HG02798 (cell line): ENCODE results near the gene WDR27.
"Not testable (repeated sequence)": the region's sequence is repeated elsewhere in the genome, so short reads cannot be mapped to it uniquely, and the experiment has no call there.

Source experiments
- ATAC-seq: cut with Tn5 transposase; IDR thresholded peaks from one replicate; pipeline ENCODE4 v1.9.1; 2021; ENCODE audit warnings: mild to moderate bottlenecking; ENCODE audit not compliant: unreplicated experiment, poor library complexity

WDR27 gene

DNA sequence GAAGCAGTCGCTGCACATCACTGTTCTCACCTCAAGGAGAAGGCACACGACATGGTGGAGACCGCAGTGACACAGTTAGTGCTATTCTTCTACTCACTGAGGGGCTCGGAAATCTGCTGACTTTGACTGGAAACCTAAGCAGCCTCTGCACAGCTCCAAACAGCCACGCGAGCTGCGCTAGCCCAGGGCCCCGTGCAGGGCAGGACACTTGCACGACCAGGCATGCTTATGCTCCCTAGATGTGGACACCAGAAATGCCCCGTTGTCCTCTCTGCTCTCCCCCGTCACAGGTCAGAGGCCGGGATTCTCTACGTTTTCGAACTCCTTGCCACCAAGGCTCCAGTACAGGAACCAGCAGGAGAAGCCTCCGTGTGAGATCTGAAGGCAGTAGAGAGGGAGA, 201.1 kb downstream of the WDR27 start:
- no peak for ATAC-seq

DNA sequence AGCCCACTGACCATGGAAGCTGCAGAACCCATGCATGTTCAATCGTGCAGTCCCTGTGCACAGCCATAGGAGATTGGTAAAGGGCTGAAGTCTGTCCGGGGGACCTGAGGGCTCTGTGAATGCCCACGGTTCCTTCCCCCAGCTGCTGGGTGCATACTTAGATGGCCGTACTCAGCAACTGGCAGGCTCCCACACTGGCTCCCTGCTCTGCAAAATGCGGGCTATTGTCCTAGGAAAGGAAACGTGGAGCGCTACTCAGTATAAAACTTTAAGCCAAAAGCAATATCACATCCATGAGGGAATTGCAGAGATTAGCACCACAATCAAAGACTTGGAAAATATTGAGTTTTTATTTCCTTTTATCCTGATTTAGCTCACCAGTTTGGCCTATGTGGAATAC, 202.0 kb downstream of the WDR27 start:
- ATAC-seq = no peak

DNA sequence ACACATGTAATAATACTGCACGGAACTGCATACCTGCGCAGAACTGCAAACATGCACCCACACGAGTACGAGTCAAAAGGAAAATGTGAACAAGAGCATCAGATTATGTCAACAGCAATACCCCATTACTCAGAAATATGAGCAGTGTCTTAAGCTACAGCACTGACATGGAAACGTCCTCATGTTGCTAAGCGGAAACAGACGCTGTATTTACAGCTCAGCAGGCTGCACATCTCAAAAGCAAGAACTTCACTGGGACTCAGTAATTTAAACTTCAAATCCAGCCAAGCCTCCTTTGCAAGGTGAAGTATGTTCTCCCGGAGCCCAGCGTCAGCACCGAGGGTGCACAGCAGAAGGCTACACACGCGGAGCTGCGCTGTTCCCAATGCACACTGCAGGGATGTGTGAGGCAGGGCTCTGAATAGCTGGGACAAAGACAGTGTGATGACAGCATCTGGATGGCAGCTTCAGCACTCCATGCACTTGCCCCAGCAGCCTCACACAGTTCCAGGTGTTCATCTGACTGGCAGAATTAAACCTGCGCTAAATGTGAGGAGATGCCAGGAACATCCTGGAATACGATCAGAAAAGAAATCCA, 202.8 kb downstream of the WDR27 start:
- ATAC-seq = no peak

DNA sequence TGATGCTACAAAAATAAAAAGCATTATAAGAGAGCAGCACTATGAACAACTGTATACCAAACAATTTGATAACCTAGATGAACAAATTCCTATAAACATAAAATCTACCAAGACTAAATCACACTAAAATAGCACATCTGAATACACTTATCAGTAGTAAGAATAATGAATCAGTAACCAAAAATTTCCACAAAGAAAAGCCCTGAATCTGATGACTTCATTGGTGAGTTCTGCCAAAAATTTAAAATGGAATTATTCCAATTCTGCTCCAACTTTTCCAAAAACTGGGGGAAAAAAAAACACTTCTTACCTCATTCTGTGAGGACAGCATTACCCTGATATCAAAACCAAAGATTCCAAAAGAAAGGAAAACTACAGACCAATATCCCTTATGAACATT, 206.2 kb downstream of the WDR27 start:
- no peak for ATAC-seq

DNA sequence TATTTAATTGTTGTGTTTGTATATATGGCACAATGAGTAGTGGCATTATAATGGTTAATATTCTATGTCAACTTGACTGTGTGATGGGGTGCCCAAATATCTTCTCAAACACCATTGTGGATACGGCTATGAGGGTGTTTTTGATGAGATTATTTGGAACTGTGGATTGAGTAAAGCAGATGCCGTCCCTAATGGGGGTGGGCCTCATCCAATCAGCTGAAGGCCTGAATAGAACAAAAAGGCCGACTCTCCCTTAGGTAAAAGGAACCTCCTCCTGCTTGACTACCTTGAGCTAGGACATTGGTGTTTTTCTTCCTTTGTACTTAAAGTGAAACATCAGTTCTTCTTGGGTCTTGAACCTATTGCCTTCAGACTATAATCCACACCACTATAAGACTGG, 207.8 kb downstream of the WDR27 start:
- ATAC-seq = no peak

DNA sequence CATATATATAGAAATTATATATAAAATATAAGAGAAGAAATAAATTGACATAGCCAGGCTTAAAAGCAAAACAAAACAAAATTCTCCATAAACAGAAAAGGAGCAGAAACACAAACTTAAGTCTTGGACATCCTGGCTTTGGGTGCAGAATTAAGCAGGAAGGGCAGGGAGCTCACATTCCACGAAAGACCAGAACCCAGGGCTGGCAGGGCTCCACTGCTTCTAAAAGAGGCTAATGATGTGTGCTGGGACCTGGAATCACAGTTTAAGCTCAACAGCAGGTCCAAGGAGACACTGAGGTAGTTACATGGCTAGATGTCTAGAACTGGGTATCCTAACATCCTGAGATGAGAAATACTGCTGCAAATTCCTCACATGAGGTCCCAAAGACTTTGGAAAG, 210.3 kb downstream of the WDR27 start:
- no peak for ATAC-seq

DNA sequence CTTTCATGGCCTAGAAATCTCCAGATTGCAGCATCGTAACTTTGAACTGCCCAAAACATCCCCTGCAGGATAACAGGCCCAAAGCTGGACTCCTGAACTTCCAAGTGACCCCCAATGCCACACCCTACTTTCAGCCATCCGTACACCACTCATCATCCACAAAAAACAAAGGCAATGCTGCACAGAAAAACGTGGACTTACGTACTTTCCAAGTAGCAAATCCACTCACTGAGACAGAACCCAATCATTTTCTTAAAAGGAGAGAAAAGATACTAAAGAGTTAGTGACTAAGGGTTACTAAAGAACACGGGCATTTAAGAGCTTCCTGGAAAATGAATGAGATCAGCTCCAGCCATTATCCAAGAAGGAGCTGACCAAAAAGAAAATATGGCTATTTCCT, 211.0 kb downstream of the WDR27 start:
- ATAC-seq = no peak

DNA sequence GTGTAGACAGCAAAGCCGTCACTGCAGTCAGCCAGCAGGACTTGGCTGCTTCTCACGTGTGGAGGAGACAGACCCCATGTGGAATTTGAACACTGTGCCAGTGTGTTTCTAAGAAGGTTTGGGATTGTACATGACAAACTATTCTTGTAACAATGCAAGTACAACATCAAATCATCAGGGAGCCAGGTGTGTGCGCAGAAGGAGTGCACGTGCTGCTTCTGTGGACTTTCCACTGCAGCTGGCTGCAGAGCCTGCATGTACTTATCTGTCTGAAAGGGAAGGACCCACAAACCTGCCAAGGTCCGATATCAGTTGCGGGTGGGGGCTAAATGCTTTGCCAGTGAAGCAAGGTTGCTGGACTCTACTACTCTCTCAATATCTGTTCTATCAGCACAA, 211.6 kb downstream of the WDR27 start:
- no peak for ATAC-seq

DNA sequence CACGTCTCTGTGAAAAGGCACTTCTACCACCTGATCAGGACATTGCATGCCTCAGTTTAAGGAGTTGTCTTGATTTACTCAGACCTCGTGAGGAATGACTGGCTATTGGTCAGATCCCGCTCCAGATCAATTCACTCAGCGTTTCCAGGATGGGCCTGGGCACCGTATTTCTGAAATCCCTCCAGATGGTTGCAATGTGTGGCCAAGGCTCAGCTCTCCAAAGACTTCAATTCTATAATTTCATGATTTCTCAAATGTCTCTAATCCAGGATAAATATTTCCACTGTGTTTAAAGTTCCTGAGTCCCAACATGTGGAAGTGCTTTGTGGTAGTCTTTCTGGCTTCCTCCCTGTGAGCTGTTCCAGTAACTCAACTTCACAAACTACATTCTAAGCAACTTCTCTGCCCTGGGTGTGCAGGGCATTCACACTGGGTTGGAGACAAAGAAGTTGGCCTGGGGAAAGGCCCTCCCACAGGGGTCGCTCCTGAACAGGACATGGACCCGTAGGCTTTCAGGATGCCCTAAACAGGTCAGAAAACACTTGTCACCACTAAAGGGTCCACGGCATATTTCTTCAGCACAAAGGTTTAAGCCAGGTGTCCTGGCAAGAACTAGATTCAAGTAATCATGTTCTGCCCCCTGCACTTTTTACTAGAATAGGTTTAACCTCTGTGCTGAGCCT, 212.1 kb downstream of the WDR27 start:
- ATAC-seq = no peak

DNA sequence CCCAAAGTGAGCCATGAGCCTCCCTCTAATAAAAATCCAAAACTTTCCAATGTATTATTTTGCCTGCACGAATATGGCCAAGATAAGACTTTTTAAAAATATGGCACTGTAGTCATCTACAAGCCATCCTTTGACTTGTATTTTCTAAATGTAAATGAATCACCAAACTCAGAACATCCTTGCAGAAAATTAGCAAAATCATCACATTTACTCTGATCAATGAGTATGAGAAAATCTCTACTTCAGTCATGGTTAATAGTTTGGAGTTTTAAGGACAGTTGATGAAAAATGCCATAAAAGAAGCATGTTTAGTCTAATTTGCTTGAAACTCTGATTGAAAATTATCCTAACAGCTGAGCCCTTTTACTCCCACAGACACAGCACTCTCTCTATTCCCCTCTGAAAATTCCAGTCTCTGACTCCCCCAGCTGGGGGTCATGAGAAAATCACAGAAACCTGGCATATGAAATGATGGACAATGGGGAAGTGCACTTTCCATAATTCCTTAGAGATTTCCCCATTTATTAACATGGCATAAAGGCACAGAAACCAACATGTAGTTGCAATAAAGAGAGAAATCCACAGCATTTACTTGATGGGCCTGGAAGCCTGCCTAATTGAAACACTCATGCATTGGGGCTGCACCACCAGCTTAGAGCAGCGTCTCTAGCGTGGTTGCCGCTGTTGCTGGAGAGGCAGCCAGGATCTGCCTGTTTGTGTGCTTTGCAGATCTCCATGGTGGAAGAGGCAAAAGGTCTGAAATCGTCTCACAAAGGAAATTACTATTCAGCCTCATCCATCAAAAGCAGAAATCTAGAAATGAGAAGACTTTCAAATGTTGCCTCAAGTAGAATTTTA, 214.0 kb downstream of the WDR27 start:
- ATAC-seq = no peak

DNA sequence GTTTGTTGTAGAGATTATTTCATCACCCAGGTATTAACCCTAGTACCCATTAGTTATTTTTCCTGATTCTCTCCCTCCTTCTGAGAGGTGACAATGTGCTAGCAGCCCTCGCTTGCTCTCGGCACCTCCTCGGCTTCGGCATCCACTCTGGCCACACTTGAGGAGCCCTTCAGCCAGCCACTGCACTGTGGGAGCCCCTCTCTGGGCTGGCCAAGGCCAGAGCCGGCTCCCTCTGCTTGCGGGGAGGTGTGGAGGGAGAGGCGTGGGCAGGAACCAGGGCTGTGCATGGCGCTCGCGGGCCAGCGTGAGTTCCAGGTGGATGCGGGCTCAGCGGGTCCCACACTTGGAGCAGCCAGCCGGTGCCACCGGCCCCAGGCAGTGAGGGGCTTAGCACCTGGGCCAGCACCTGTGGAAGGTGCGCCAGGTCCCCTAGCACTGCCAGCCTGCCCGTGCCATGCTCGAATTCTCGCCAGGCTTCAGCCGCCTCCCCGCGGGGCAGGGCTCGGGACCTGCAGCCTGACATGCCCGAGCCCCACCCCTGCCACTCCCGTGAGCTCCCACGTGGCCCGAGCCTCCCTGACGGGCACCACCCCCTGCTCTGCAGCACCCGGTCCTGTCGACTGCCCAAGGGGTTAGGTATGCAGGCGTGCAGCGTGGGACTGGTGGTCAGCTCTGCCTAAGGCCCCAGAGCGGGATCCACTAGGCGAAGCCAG, 221.9 kb downstream of the WDR27 start:
- no peak for ATAC-seq

DNA sequence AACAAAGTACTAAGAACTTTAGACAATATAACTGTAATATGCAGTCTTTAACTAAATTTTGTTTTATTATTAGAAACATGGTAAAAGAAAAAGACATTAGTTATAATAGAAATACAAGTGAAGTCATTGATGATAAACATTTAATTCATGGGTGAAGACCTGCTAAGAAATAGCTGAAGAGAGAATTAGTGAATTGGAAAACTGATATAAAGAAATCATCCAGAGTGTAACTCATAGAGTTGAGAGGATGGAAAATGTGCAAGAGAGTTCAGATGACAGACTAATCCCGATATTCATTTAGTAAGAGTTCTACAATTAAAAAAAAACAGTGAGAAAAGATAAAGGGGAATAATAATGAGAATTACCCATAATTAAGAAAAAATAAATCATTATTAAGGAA, 227.5 kb downstream of the WDR27 start:
- ATAC-seq = no peak

DNA sequence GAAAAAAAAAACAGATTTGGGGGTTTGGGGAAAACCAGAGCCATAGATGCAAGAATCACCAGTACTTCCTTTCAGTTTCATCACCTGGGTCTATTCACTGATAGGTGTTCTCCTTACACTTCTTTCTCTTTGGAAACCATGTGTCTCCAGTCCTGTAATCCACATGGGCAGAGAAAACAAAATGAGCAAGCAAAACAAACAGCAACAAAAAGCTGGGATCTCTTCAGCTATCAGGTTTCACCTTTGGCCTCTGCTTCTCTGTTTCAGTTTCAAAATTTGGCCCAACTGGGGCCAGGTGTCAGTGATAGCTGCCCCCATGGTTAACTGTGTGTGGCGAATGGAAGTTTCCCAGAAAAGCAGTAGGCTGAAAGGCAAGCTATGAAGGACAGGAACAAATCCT, 228.2 kb downstream of the WDR27 start:
- ATAC-seq = no peak

DNA sequence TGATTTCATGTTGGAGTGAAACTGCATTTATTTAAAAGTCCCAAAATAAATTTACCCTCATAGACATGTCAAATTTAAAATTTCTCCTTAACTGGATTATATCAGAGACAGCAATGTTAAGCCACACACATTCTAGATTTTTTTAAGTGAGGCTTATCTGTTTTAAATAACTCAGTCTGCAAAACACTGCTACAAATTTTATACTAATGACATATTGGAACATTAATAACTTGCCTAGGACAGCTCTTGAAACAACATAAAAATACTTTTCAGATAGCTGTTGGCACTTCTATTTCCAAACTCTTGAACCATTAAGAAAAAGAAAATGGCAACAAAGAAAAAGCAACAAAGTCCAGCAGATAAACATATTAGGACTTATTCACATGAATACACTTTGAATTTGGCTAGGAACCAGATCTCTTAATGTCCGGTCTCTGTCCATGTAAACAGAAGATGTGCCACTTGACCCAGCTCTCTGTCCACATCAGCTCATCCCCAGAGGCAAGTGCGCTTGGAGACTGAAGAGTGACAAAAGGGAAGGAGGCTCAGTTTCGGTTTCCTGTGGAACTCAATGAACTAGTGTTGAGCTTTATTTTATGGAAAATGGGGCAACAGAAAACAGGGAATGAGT, 228.9 kb downstream of the WDR27 start:
- ATAC-seq = no peak

DNA sequence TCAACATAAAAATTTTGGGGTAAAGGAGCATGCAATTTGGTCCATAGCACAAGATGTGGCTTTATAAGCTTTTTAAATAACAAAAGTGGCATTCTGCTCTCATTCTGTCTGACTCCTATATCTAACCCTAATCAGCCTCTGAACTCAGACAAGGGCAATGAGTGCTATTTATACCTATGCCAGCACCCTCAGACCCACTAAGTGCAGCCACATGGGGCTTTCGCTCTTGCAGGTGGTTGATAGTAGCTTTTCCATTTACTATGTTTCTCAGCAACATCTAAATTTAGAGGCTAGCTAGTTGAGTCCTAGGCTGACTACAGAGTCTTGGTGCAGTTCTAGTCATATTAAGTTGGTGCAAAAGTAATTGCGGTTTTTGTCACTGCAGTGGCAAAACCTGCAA, 231.0 kb downstream of the WDR27 start:
- ATAC-seq = no peak

DNA sequence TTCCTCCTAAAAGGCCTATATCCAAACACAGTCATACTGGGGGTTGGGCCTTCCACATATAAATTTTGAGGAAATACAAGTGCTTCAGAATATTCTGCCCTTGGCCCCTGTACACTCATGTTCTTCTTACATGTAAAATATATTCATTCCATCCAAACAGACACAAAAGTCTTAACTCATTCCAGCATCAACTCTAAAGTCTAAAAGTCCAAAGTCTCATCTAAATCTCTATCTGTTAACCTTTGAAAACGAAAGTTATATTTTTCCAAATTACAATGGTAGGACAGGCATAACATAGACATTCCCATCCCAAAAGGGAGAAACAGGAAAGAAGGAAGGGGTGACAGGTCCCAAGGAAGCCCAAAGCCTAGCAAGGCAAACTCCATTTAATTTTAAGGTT, 232.8 kb downstream of the WDR27 start:
- no peak for ATAC-seq

DNA sequence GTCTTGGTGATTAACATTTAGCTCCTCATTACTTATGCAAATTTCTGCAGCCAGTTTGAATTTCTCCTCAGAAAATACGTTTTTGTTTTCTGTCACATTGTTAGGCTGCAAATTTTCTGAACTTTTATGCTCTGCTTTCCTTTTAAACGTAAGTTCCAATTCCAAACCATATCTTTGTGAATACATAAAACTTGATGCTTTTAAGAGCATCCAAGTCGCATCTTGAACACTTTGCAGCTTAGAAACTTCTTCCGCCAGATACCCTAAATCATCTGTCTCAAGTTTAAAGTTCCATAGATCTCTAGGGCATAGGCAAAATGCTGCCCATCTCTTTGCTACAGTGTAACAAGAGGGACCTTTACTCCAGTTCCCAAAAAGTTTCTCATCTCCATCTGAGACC, 234.1 kb downstream of the WDR27 start:
- not testable (repeated sequence) for ATAC-seq

DNA sequence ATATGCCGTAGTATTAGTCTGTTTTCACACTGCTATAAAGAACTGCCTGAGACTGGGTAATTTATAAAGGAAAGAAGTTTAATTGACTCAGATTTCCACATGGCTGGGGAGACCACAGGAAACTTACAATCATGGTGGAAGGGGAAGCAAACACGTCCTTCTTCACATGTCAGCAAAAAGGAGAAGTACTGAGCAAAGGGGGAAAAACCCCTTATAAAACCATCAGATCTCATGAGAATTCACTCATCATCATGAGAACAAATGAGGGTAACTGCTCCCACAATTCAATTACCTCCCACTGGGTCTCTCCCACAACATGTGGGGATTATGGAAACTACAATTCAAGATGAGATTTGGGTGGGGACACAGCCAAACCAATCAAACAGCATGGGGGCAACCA, 235.6 kb downstream of the WDR27 start:
- not testable (repeated sequence) for ATAC-seq

DNA sequence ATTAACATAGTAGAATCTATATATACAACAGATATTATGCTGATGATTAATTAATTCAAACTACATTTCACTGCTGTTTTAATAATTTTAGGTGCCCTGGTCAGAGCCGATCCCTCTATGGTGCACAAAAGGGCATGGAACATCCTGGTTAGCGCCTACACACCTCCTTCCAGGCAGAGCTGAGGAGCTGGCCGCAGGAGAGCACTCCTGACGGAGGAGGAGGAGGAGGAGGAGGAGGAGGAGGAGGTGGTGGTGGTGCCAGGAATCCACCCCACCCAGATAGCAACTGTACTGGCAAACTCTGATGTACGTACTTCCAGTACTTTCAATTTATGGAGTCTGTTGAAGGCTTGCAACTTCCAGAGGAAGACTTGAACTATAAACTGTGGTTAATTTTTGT, 244.1 kb downstream of the WDR27 start:
- ATAC-seq = no peak

DNA sequence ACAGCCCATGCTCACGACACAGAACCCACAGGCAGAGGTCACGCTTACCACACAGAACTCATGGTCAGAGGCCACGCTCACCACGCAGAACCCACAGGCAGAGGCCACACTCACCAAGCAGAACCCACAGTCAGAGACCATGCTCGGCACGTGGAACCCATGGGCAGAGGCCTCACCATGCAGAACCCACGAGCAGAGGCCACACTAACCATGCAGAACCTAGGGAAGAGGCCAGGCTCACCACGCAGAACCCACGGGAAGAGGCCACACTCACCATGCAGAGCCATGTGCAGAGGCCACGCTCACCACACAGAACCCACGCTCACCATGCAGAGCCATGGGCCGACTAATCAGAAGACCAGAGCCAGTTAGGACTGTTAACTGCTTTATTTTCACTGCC, 245.0 kb downstream of the WDR27 start:
- ATAC-seq = no peak

DNA sequence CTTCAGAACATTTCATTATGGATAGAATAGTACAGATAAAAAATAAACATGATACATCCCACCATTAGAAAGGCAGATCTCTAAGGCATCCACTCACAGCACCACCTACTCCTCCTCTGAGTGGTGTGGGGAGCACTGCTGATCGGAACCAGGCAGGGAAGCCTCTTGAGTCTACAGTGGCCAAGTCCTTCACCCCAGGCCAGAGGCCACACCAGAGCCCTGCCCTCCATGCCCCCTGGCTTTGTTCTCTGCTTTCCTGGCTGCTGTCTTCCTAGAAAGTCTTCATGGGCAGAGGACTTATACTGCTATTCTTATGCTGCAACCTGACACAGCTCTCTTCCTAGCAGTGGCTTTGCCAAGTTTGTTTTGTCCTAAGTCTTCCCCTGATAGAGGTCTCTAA, 246.4 kb downstream of the WDR27 start:
- no peak for ATAC-seq
